ENCODE measurements around the gene OR52E1.

The OR52E1 gene

DNA sequence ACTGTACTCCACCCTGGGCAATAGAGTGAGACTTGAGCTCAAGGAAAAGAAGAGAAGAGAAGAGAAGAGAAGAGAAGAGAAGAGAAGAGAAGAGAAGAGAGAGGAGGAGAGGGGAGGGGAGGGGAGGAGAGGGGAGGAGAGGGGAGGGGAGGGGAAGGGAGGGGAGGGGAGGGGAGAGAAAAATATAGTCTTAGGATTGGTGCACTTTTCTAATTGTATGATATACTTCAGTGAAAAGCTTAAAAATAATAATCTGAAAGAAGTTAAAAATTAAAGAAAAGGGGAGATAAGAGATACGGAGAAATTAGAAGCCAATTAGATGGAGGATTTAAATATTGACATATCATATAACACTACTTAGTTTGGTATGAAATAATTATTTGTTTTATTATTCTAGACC is 49.5 kb downstream of the OR52E1 start:
- DNase-seq = no peak
